Keratinocyte (primary cell): Measurements from ENCODE around the gene SUPT20HL1. TPM values are rescaled to one million over a fixed set of nuclear protein-coding genes. Genes with fewer than 3 reads are reported as not detected.
A peak's percentile ranks its signal among the peaks of the same experiment; 100 is the strongest.

Experiments
- DNase-seq: peaks from one replicate; pipeline ENCODE4 v3.0.0-alpha.2; 2011; ENCODE audit warnings: low read depth, missing footprints, low spot score
- FAIRE-seq: peaks from 2 replicates; lab custom pipeline; 2011; peaks lifted over from hg19 to GRCh38; lab: Jason Lieb, UNC
- H2AFZ ChIP-seq: 2 replicates; pipeline ENCODE4 v1.6.0; 2012; ENCODE audit warnings: low read length, control low read depth, inconsistent platforms; ENCODE audit not compliant: control insufficient read depth
- H3K27ac ChIP-seq: 2 replicates; pipeline ENCODE4 v1.5.1; 2011; ENCODE audit warnings: low read length; ENCODE audit not compliant: control insufficient read depth, insufficient read depth
- H3K27me3 ChIP-seq: 3 replicates; pipeline ENCODE4 v1.6.0; 2011; ENCODE audit warnings: low read length; ENCODE audit not compliant: control insufficient read depth, insufficient read depth; ENCODE audit errors: extremely low read depth
- H3K36me3 ChIP-seq, 2 experiments: 2 replicates in 1 of 2; 3 replicates in 1 of 2; pipeline ENCODE4 v1.5.1; 2011; ENCODE audit warnings: low read length in 2 of 2, mild to moderate bottlenecking in 1 of 2; ENCODE audit not compliant: control insufficient read depth in 2 of 2, insufficient read depth in 2 of 2; ENCODE audit errors: extremely low read depth in 1 of 2
- H3K4me1 ChIP-seq: 3 replicates; pipeline ENCODE4 v1.5.1; 2011; ENCODE audit warnings: low read length; ENCODE audit not compliant: control insufficient read depth, insufficient read depth; ENCODE audit errors: extremely low read depth
- H3K4me2 ChIP-seq: 3 replicates; pipeline ENCODE4 v1.6.0; 2011; ENCODE audit warnings: low read depth, low read length; ENCODE audit not compliant: control insufficient read depth, insufficient read depth; ENCODE audit errors: extremely low read depth
- H3K4me3 ChIP-seq, 3 experiments: fragments of 200-600 bp in 1 of 3; sonication (generic) in 1 of 3; 2 replicates in 2 of 3; 3 replicates in 1 of 3; pipeline ENCODE4 v1.5.1; 2011 to 2016; ENCODE audit warnings: low read length in 3 of 3, mild to moderate bottlenecking in 3 of 3, control low read depth in 2 of 3, inconsistent platforms in 1 of 3, low read depth in 1 of 3, mixed read lengths in 1 of 3, mixed run types in 1 of 3, moderate library complexity in 1 of 3; ENCODE audit not compliant: control insufficient read depth in 2 of 3, insufficient read depth in 2 of 3; ENCODE audit errors: extremely low read depth in 1 of 3
- H3K79me2 ChIP-seq: 2 replicates; pipeline ENCODE4 v1.6.0; 2012; ENCODE audit warnings: low read length; ENCODE audit not compliant: control insufficient read depth, insufficient read depth
- H3K9ac ChIP-seq: 3 replicates; pipeline ENCODE4 v1.6.0; 2011; ENCODE audit warnings: low read length; ENCODE audit not compliant: control insufficient read depth, insufficient read depth; ENCODE audit errors: extremely low read depth
- H3K9me1 ChIP-seq: 3 replicates; pipeline ENCODE4 v1.6.0; 2011; ENCODE audit warnings: low read length; ENCODE audit not compliant: control insufficient read depth, insufficient read depth; ENCODE audit errors: extremely low read depth
- H3K9me3 ChIP-seq: 2 replicates; pipeline ENCODE4 v1.5.1; 2012; ENCODE audit warnings: low read depth, low read length; ENCODE audit not compliant: control insufficient read depth
- H4K20me1 ChIP-seq: 3 replicates; pipeline ENCODE4 v1.6.0; 2011; ENCODE audit warnings: low read length; ENCODE audit not compliant: control insufficient read depth, insufficient read depth; ENCODE audit errors: extremely low read depth
- EZH2 ChIP-seq: IDR thresholded peaks from one replicate; pipeline ENCODE4 v1.6.1; 2012; ENCODE audit warnings: inconsistent platforms, mild to moderate bottlenecking, low read length, moderate library complexity
- dilution Hi-C: fragments of 300-500 bp; cut with MboI; formaldehyde crosslinking; loops from one replicate; pipeline ENCODE4 v1.7.0; 2020; ENCODE audit warnings: low sequenced_read_pairs; ENCODE audit not compliant: extremely low pct_ligation_motif_present
- polyA plus RNA-seq, 5 experiments: library from polyadenylated mRNA; depleted of rRNA in 3 of 5; stranded (reverse) in 3 of 5; stranded (forward) in 1 of 5; unstranded in 1 of 5; fragments of >200 nt; gene quantifications; 1 replicate in 1 of 5; 2 replicates in 3 of 5; 3 replicates in 1 of 5; pipeline versions ENCODE4 v1.2.1 to v1.2.3, GENCODE V29; 2011 to 2012; ENCODE audit warnings: missing spikeins in 2 of 5, low read depth in 1 of 5, low replicate concordance in 1 of 5
- TF ChIP-seq, protein P1 (sequence below), 3 experiments: IDR thresholded peaks in 1 of 3; conservative IDR thresholded peaks in 1 of 3; optimal IDR thresholded peaks in 1 of 3; 2 replicates in 2 of 3; 3 replicates in 1 of 3; pipeline versions ENCODE3 to v1.5.1; 2011; ENCODE audit warnings: low read length in 3 of 3, mild to moderate bottlenecking in 3 of 3, moderate library complexity in 2 of 3, control low read depth in 1 of 3, inconsistent platforms in 1 of 3; ENCODE audit not compliant: insufficient read depth in 2 of 3; ENCODE audit errors: extremely low read depth in 1 of 3

SUPT20HL1 gene
- polyA plus RNA-seq, 1 donor (not counting 4 experiments of a cell fraction or from before 2014, with no cell fraction given), result not detected

DNA sequence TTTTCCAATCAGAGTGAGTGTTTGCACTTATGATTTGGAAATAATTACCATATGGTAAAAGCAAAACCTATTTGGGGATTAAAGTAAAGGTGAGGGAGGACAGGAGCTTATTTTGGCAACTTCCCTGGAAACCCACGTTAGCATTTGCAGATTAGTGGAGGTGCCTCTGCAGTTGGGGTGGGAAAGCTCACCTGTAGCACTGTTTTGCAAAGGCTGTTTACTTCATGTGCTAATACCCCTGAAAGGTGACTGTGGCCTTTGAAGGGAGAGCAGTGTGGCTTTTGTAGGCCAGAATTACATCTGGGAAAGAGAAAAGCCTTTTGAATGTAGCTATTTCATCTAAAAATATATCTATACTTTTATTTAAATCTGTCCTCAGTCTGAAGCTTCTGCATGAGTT lies 9.4 kb downstream of the SUPT20HL1 start:
- no peak for TF ChIP-seq EZH2
- TF ChIP-seq, protein P1, sequence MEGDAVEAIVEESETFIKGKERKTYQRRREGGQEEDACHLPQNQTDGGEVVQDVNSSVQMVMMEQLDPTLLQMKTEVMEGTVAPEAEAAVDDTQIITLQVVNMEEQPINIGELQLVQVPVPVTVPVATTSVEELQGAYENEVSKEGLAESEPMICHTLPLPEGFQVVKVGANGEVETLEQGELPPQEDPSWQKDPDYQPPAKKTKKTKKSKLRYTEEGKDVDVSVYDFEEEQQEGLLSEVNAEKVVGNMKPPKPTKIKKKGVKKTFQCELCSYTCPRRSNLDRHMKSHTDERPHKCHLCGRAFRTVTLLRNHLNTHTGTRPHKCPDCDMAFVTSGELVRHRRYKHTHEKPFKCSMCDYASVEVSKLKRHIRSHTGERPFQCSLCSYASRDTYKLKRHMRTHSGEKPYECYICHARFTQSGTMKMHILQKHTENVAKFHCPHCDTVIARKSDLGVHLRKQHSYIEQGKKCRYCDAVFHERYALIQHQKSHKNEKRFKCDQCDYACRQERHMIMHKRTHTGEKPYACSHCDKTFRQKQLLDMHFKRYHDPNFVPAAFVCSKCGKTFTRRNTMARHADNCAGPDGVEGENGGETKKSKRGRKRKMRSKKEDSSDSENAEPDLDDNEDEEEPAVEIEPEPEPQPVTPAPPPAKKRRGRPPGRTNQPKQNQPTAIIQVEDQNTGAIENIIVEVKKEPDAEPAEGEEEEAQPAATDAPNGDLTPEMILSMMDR (optimal IDR thresholded peaks at IDR 0.05 in 1 of 3, IDR thresholded peaks at IDR 0.05 in 1 of 3, conservative IDR thresholded peaks at IDR 0.05 in 1 of 3; ENCODE audit: extremely low read depth in 1 of 3, insufficient read depth in 2 of 3, low read length in 3 of 3), result no peak
- Histone ChIP-seq H2AFZ (no peak overlapping the region), H4K20me1 (no peaks in the 10 kb centered on the region), H3K9ac (no peak overlapping the region), H3K4me1 (no peaks in the 10 kb centered on the region), H3K4me3 (no peak overlapping the region), H3K27me3 (peaks cover 10% of the 10 kb centered on the region), H3K27ac (no peak overlapping the region), H3K9me1 (no peaks in the 10 kb centered on the region), H3K9me3 (no peaks in the 10 kb centered on the region), H3K4me2 (no peak overlapping the region), H3K79me2 (no peaks in the 10 kb centered on the region), H3K36me3 (no peaks in the 10 kb centered on the region)
- dilution Hi-C loops, result no loop called here
- no peak for DNase-seq
- no peak for FAIRE-seq

DNA sequence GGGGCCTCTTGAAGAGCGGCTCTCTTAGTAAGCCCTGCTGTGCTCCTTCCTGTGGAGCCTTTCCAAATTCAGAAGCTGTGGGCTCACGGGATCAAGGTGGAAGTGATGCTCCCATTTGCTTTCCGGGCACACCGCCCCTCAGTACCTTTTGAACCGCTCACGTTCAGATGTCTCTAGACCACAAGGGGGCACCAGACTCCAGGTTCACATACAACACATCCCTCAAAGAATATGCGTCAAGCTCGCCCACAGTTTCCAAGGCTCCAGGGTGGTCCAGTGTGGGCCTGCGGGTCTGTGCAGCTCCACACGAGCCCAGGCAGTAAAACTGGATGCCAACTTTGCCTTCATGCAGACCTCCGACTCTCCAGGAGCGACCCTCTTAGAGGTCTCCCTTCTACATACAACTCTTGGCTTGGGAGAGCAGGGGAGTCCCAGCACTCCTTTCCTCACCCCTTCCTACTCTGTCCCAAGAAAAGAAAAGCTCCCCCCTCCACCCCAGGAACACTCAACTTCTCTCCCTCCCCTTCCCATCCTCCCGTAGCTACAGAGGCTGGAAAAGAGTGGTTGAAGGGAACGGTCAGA lies 11.0 kb downstream of the SUPT20HL1 start:
- H3K9me1 ChIP-seq, result no peaks in the 10 kb centered on the region
- no peaks in the 10 kb centered on the region for H3K4me1 ChIP-seq
- H3K27ac ChIP-seq, result no peak overlapping the region
- no peak overlapping the region for H3K4me2 ChIP-seq
- dilution Hi-C loops, result no loop called here
- no peak overlapping the region for H3K9ac ChIP-seq
- H4K20me1 ChIP-seq, result no peaks in the 10 kb centered on the region
- peaks cover 7% of the 10 kb centered on the region for H3K27me3 ChIP-seq
- FAIRE-seq (no peak), DNase-seq (peak; percentile 11)
- no peaks in the 10 kb centered on the region for H3K9me3 ChIP-seq
- no peak overlapping the region for H2AFZ ChIP-seq
- no peaks in the 10 kb centered on the region for H3K36me3 ChIP-seq
- TF ChIP-seq EZH2, result no peak
- TF ChIP-seq, protein P1 (optimal IDR thresholded peaks at IDR 0.05 in 1 of 3, IDR thresholded peaks at IDR 0.05 in 1 of 3, conservative IDR thresholded peaks at IDR 0.05 in 1 of 3; ENCODE audit: extremely low read depth in 1 of 3, insufficient read depth in 2 of 3, low read length in 3 of 3), result peak; percentile 68 to 81 (median 73)
- no peaks in the 10 kb centered on the region for H3K79me2 ChIP-seq
- H3K4me3 ChIP-seq, result no peak overlapping the region
